HFF-Myc (cell line): ENCODE measurements around the gene TMEM94.
"Not testable (repeated sequence)": the region's sequence is repeated elsewhere in the genome, so short reads cannot be mapped to it uniquely, and the experiment has no call there.

ENCODE experiments used
- DNase-seq: peaks from one replicate; pipeline ENCODE4 v3.0.0-alpha.2; 2011; ENCODE audit warnings: low read depth; ENCODE audit errors: extremely low read depth
- H3K4me3 ChIP-seq: replicated peaks from 2 replicates; pipeline ENCODE4 v1.5.1; 2011; ENCODE audit warnings: low read depth, mild to moderate bottlenecking, control low read depth, low read length
- CTCF ChIP-seq: IDR thresholded peaks from 2 replicates; pipeline ENCODE4 v1.5.1; 2012; ENCODE audit warnings: mild to moderate bottlenecking, low read depth, low read length, control low read depth; ENCODE audit errors: missing control alignments

The TMEM94 gene

GRCh38 chr17:75439287-75439686, 17.1 kb upstream of the TMEM94 start:
- TF ChIP-seq CTCF = no peak
- H3K4me3 ChIP-seq = no peak overlapping the region
- no peak for DNase-seq

GRCh38 chr17:75440738-75441448, 15.5 kb upstream of the TMEM94 start:
- DNase-seq = no peak
- no peak for TF ChIP-seq CTCF
- H3K4me3 ChIP-seq = no peak overlapping the region

- H3K4me3 ChIP-seq = no peak overlapping the region
- no peak for TF ChIP-seq CTCF
- DNase-seq = no peak
These were observed 14.0 kb upstream of the TMEM94 start for GRCh38 chr17:75442168-75443103.

- TF ChIP-seq CTCF = no peak
- H3K4me3 ChIP-seq = no peak overlapping the region
- no peak for DNase-seq
These were observed 11.1 kb upstream of the TMEM94 start for GRCh38 chr17:75445296-75445695.

- H3K4me3 ChIP-seq, DNase-seq: not testable (repeated sequence)
These were observed 10.5 kb upstream of the TMEM94 start for GRCh38 chr17:75445896-75446295.

- TF ChIP-seq CTCF = no peak
- H3K4me3 ChIP-seq = no peak overlapping the region
- DNase-seq = no peak
These were observed 8.2 kb upstream of the TMEM94 start for GRCh38 chr17:75447951-75448856.

GRCh38 chr17:75450270-75450669, 6.2 kb upstream of the TMEM94 start:
- no peak for TF ChIP-seq CTCF
- no peak overlapping the region for H3K4me3 ChIP-seq
- DNase-seq = no peak
